H1 (cell line): Measurements from ENCODE around the gene CTTNBP2. TPM values are rescaled to one million over a fixed set of nuclear protein-coding genes. Genes with fewer than 3 reads are reported as not detected.

Source experiments
- HDAC6 ChIP-seq: IDR thresholded peaks from one replicate; pipeline ENCODE4 v1.7.1; 2012; ENCODE audit warnings: low read depth, mild to moderate bottlenecking, inconsistent platforms, low read length, moderate library complexity
- RFX5 ChIP-seq: IDR thresholded peaks from 2 replicates; pipeline ENCODE4 v1.6.1; 2011; ENCODE audit warnings: low read depth, low read length, improper control_type of control experiment, borderline replicate concordance
- SIX5 ChIP-seq: IDR thresholded peaks from 2 replicates; pipeline ENCODE4 v1.6.1; 2011; ENCODE audit warnings: mild to moderate bottlenecking, low read depth, low read length
- SRF ChIP-seq: IDR thresholded peaks from 2 replicates; pipeline ENCODE4 v1.6.1; 2011; ENCODE audit warnings: mild to moderate bottlenecking, low read depth, low read length, moderate library complexity
- TAF7 ChIP-seq: optimal IDR thresholded peaks from 2 replicates; pipeline ENCODE3; 2011; ENCODE audit warnings: low read depth, mild to moderate bottlenecking, inconsistent platforms, low read length, moderate library complexity, borderline replicate concordance
- polyA plus RNA-seq, 7 experiments: library from polyadenylated mRNA; depleted of rRNA in 3 of 7; stranded (reverse) in 5 of 7; unstranded in 2 of 7; fragments of >200 nt in 5 of 7; fragments of 200-250 nt in 2 of 7; gene quantifications; 1 replicate in 5 of 7; 2 replicates in 1 of 7; 4 replicates in 1 of 7; pipeline versions ENCODE4 v1.2.1 to v1.2.3, GENCODE V29; 2011 to 2013; ENCODE audit warnings: missing spikeins in 2 of 7, mixed read lengths in 2 of 7
- total RNA-seq: library from RNA; stranded (reverse); fragmentation: NEBNext Ultra II Directional; extraction: Animal tissue kit (Norgen Biotek cat#: 25700); gene quantifications from 2 replicates; pipeline ENCODE4 v1.2.1, GENCODE V29; 2021

CTTNBP2 gene
- total and polyA plus RNA-seq, 2 of the 8 experiments (the other 6 are each of a cell fraction or from before 2014, with no cell fraction given), result 15.3 to 35.1 TPM

- TF ChIP-seq HDAC6 (no peak), SRF (no peak), TAF7 (no peak), SIX5 (no peak), RFX5 (no peak)
These were observed 207.9 kb downstream of the CTTNBP2 start (continued) for GRCh38 chr7:117665368-117665767.
